Adrenal gland (tissue), 12 donors: ENCODE data around the gene EFNA4. TPM values are rescaled to one million over a fixed set of nuclear protein-coding genes. Genes with fewer than 3 reads are reported as not detected.

ENCODE experiments used
- DNase-seq, 7 donors: peaks; one replicate each; pipeline ENCODE4 v3.0.0-alpha.2; 2019 to 2020
- H3K27ac ChIP-seq, 5 donors: fragments of 200-600 bp; sonication (generic) in 4 of 5; 1 replicate in 3 of 5; 2 replicates in 2 of 5; pipeline versions ENCODE4 v1.5.1 to v1.8.0; 2016 to 2020; ENCODE audit warnings: mild to moderate bottlenecking in 1 of 5
- H3K27me3 ChIP-seq: fragments of 200-600 bp; 2 replicates; pipeline ENCODE4 v1.8.0; 2021
- H3K36me3 ChIP-seq, 2 donors: fragments of 200-600 bp; replicated peaks in 1 of 2; 1 replicate in 1 of 2; 2 replicates in 1 of 2; pipeline versions ENCODE4 v1.5.1 to v1.8.0; 2018 to 2022
- H3K4me1 ChIP-seq, 2 donors: fragments of 200-600 bp; replicated peaks in 1 of 2; 1 replicate in 1 of 2; 2 replicates in 1 of 2; pipeline versions ENCODE4 v1.5.1 to v1.8.0; 2018 to 2021
- H3K4me3 ChIP-seq, 4 donors: fragments of 200-600 bp; sonication (generic) in 3 of 4; one replicate each; pipeline ENCODE4 v1.5.1; 2016 to 2018
- H3K9me3 ChIP-seq, 3 donors: fragments of 200-600 bp; sonication (generic) in 1 of 3; replicated peaks in 1 of 3; 1 replicate in 2 of 3; 2 replicates in 1 of 3; pipeline versions ENCODE4 v1.5.1 to v1.8.0; 2016 to 2021
- POLR2A ChIP-seq, 2 donors: fragments of 450-650 bp; IDR thresholded peaks; one replicate each; pipeline ENCODE4 v1.6.1; 2017; ENCODE audit warnings: antibody characterized with exemption in 2 of 2, mild to moderate bottlenecking in 2 of 2, moderate library complexity in 1 of 2
- WGBS, 4 donors: extraction: QIAGEN DNeasy Blood & Tissue Kit in 2 of 4; methylation state at CpG; one replicate each; pipeline versions ENCODE4 v1.1.5 to v1.1.7; 2013 to 2017; 5-methylcytosine and 5-hydroxymethylcytosine counted together
- intact Hi-C, 2 donors: fragments of 100-400 bp; cut with DNase I; formaldehyde crosslinking; loops; one replicate each; pipeline versions ENCODE4 v1.14.1 to v1.15.0; 2022 to 2023
- polyA plus RNA-seq, 3 donors: library from polyadenylated mRNA; stranded (reverse); fragments of 200-250 nt in 2 of 3; fragments of 350-450 nt in 1 of 3; fragmentation: Illumina TruSeq in 1 of 3; extraction: RNeasy Lipid Tissue Mini Kit (QIAGEN cat#74804) in 1 of 3; gene quantifications; one replicate each; pipeline ENCODE4 v1.2.3, GENCODE V29; 2013 to 2014
- total RNA-seq, 9 donors: library from RNA; depleted of rRNA in 4 of 9; stranded (reverse); fragments of >200 nt in 4 of 9; fragments of 120-200 nt in 1 of 9; fragmentation: NEBNext Ultra II Directional in 1 of 9; extraction: Animal tissue kit (Norgen Biotek cat#: 25700) in 1 of 9; gene quantifications; one replicate each; pipeline versions ENCODE4 v1.1.0 to v1.2.4, GENCODE V29; 2013 to 2023
- TF ChIP-seq, protein P1 (sequence below), 6 experiments: fragments of 450-650 bp in 4 of 6; fragments of 200-600 bp in 2 of 6; sonication (generic) in 1 of 6; IDR thresholded peaks; 1 replicate in 5 of 6; 2 replicates in 1 of 6; pipeline versions ENCODE4 v1.5.1 to v1.8.0; 2016 to 2021; ENCODE audit warnings: antibody characterized with exemption in 6 of 6, mild to moderate bottlenecking in 2 of 6, moderate library complexity in 1 of 6
- donor health status: healthy with polysubstance abuse.
- donor health status: Bipolar disorder and iron deficiency.
- donor health status: DM: yes; HTN: yes; CAD: no.
- donor health status: DM: no; HTN: no; CAD: no.
- donor health status: DM: no; HTN: no; CAD: no.
- donor health status: DM: yes; HTN: yes; CAD: no.

The EFNA4 gene
- total and polyA plus RNA-seq, 12 donors, result 3.5 to 28.7 (median 12.4) TPM

DNA sequence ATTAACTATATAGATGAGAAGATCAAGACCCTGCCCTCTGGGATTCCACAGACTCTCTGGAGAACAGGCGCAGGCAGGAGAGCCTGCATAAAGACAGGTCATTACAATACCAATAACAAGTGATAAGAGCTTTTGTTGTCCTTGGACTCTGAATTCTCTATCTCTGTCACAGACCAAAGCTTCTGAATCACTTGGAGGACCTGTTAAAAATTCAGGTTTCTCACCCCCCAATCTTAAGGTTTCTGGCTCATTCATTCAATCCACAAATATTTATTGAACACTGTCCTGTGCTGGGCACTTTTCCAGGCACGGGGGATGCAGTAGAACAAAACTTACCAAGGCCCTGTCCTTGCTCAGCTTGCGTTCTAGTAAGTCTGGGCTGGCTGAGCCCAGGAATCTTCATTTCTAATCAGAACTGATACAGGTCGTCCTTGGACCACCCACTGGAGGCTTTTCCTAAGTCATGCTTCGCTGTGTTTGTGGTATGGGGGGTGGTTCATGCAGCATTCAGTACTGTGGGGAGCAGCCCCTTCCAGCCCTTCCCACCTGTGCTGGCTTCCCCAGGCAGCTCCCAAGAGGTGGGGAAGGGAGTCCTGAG, 1.4 kb downstream of the EFNA4 start:
- TF ChIP-seq POLR2A (IDR thresholded peaks at IDR 0.05), result peak in 1 of 2 donors; percentile 46
- TF ChIP-seq, protein P1, sequence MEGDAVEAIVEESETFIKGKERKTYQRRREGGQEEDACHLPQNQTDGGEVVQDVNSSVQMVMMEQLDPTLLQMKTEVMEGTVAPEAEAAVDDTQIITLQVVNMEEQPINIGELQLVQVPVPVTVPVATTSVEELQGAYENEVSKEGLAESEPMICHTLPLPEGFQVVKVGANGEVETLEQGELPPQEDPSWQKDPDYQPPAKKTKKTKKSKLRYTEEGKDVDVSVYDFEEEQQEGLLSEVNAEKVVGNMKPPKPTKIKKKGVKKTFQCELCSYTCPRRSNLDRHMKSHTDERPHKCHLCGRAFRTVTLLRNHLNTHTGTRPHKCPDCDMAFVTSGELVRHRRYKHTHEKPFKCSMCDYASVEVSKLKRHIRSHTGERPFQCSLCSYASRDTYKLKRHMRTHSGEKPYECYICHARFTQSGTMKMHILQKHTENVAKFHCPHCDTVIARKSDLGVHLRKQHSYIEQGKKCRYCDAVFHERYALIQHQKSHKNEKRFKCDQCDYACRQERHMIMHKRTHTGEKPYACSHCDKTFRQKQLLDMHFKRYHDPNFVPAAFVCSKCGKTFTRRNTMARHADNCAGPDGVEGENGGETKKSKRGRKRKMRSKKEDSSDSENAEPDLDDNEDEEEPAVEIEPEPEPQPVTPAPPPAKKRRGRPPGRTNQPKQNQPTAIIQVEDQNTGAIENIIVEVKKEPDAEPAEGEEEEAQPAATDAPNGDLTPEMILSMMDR (IDR thresholded peaks at IDR 0.05), result no peak
- DNase-seq, result peak in 5 of 7 donors; percentile 31 to 55 (median 53)
- peak overlapping the region in 1 of 4 donors; percentile 89 for H3K4me3 ChIP-seq
- H3K4me1 ChIP-seq, result peaks cover 11 to 46% of the 10 kb centered on the region in 2 donors
- H3K36me3 ChIP-seq, result no peaks in the 10 kb centered on the region
- 35 to 56% (median 45%) methylated on average over 5 of the region's 5 CpGs for WGBS, 4 donors
- H3K9me3 ChIP-seq, result no peaks in the 10 kb centered on the region
- no peaks in the 10 kb centered on the region for H3K27me3 ChIP-seq
- intact Hi-C loops, result loop anchor here in 1 of 2 donors (5.0 kb wide), 1 partner anchor 158 kb away; no protein-coding TSS in a partner anchor
- peak overlapping the region; percentile 10 to 94 (median 78) for H3K27ac ChIP-seq

DNA sequence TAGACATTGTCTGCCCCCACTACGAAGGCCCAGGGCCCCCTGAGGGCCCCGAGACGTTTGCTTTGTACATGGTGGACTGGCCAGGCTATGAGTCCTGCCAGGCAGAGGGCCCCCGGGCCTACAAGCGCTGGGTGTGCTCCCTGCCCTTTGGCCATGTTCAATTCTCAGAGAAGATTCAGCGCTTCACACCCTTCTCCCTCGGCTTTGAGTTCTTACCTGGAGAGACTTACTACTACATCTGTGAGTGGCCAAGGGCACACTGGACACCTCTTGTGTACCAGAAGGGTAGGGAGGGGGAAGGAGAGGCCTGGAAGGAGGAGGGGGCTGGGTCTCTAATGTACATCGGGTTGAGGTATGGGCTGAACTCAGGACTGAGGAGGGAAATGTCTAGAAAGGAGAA, 3.2 kb downstream of the EFNA4 start:
- 80 to 92% (median 87%) methylated on average over 3 to 8 of the region's 8 CpGs for WGBS, 4 donors
- intact Hi-C loops, result no loop called here
- H3K4me3 ChIP-seq, result no peak overlapping the region
- TF ChIP-seq POLR2A (IDR thresholded peaks at IDR 0.05), result no peak
- TF ChIP-seq, protein P1 (IDR thresholded peaks at IDR 0.05), result no peak
- no peak overlapping the region for H3K27ac ChIP-seq
- H3K4me1 ChIP-seq, result peaks cover 24 to 56% of the 10 kb centered on the region in 2 donors
- no peaks in the 10 kb centered on the region for H3K36me3 ChIP-seq
- H3K9me3 ChIP-seq, result no peaks in the 10 kb centered on the region
- no peak for DNase-seq
- no peaks in the 10 kb centered on the region for H3K27me3 ChIP-seq

DNA sequence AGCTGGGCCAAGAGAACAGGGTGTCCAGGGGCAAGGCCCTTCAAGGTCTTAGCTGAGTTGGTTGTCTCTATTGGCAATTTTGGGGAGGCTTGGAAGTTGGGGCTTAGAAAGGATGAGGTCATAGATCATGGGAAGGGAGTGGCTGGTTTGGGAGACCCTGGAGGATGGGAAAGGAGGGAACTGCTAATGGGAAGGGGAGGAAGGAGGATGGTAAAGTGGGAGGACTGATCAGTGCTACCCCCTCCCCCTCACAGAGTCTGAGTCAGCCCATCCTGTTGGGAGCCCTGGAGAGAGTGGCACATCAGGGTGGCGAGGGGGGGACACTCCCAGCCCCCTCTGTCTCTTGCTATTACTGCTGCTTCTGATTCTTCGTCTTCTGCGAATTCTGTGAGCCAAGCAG, 5.1 kb downstream of the EFNA4 start:
- intact Hi-C loops, result no loop called here
- no peaks in the 10 kb centered on the region for H3K27me3 ChIP-seq
- TF ChIP-seq POLR2A (IDR thresholded peaks at IDR 0.05), result no peak
- TF ChIP-seq, protein P1 (IDR thresholded peaks at IDR 0.05), result no peak
- H3K4me1 ChIP-seq, result peaks cover 13 to 40% of the 10 kb centered on the region in 2 donors
- H3K36me3 ChIP-seq, result no peaks in the 10 kb centered on the region
- no peak for DNase-seq
- no peak overlapping the region for H3K4me3 ChIP-seq
- 82 to 90% (median 90%) methylated on average over 3 of the region's 3 CpGs for WGBS, 4 donors
- peak overlapping the region in 1 of 5 donors; percentile 80 for H3K27ac ChIP-seq
- no peaks in the 10 kb centered on the region for H3K9me3 ChIP-seq

DNA sequence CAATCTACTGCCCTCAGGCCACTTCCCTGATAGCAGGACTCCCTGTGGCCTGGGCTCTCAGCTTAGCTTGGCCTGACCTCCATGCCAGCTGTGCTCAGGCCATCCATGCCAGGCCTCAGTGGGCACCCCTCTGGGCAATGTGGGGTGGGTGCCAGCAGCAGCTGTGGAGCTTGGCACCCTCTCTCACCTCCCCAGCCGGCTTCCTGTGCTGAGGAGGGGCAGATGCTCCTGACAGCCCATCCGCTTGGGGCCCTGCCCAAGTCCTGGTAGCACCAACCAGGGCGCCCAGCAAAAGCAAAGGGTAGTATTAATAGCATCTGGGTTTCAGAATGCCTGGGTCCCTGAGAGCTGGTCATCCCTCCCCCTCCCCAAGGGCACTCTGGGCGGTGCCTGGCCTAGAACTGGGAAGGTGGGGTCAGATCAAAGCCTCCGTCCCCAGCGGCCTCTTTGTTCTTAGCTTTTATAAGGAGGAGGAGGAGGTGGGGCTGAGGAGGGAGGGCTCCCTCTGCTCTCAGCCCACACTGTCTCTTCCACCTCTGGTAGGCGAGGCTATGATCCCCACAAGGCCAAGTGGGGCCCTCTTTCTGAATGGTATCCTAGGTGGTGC, 6.1 kb downstream of the EFNA4 start:
- H3K4me3 ChIP-seq, result no peak overlapping the region
- intact Hi-C loops, result no loop called here

More for the DNA sequence above, 6.1 kb downstream of the EFNA4 start:
- Histone ChIP-seq H3K27ac (peak overlapping the region in 2 of 5 donors; percentile 68 to 80), H3K27me3 (no peaks in the 10 kb centered on the region), H3K4me1 (peaks cover 13 to 32% of the 10 kb centered on the region in 2 donors), H3K36me3 (no peaks in the 10 kb centered on the region), H3K9me3 (no peaks in the 10 kb centered on the region)
- whole genome bisulfite sequencing, 4 donors, result 40 to 55% (median 44%) methylated on average over 1 to 7 of the region's 7 CpGs
- TF ChIP-seq POLR2A (IDR thresholded peaks at IDR 0.05), result no peak
- TF ChIP-seq, protein P1 (IDR thresholded peaks at IDR 0.05), result no peak
- DNase-seq, result peak in 4 of 7 donors; percentile 32 to 66 (median 44)
